ENCODE results near the gene TBX2.
"Not testable (repeated sequence)": the region's sequence is repeated elsewhere in the genome, so short reads cannot be mapped to it uniquely, and the experiment has no call there.

Gene TBX2

GRCh38 chr17:61413661-61414126 is 14.1 kb downstream of the TBX2 start:
- DNase-seq (ENCODE audit: low read depth, low spot score) = no peak

- DNase-seq (ENCODE audit: low read depth, low spot score) = no peak
Measured at GRCh38 chr17:61414141-61414935, 14.7 kb downstream of the TBX2 start.

- DNase-seq (ENCODE audit: low read depth, low spot score) = no peak
Measured at GRCh38 chr17:61414936-61415251, 15.3 kb downstream of the TBX2 start.

- no peak for DNase-seq (ENCODE audit: low read depth, low spot score)
Measured at GRCh38 chr17:61415374-61416210, 15.9 kb downstream of the TBX2 start.

DNA sequence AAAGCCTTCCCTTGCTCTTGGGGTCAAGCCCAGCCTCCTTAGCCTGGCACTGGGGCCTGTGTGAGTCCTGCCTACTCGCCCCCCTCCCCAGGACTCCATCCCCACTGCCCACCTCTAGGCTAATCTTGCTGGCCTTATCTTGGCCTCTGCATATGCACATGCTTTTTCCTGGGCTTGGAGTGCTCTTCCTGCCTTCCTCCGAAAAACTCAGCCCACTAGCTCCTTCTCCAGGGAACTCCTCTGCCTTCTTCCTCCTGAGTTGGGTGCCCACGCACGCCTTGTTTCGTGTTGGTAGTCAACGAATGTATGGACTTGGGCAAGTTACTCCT is 16.5 kb downstream of the TBX2 start:
- no peak for DNase-seq (ENCODE audit: low read depth, low spot score)

- DNase-seq (ENCODE audit: low read depth, low spot score) = peak; percentile 59
Measured at GRCh38 chr17:61416540-61417363, 17.1 kb downstream of the TBX2 start.

DNA sequence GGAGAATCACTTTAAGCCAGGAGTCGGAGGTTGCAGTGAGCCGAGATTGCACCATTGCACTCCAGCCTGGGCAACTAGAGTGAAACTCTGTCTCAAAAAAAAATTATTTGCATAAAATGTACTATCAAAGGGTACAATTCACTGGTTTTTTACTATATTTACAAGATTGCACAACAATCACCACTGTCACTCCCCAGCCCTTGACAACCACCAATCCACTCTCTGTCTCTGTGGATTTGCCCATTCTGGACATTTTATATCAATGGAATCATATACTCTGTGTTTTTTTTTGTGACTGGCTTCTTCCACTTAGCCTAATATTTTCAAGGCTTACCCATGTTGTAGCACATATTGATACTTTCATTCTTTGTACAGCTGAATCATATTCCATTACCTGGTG is 18.8 kb downstream of the TBX2 start:
- no peak for DNase-seq (ENCODE audit: low read depth, low spot score)

- DNase-seq (ENCODE audit: low read depth, low spot score) = no peak
Measured at GRCh38 chr17:61419496-61420046, 19.9 kb downstream of the TBX2 start.

- no peak for DNase-seq (ENCODE audit: low read depth, low spot score)
Measured at GRCh38 chr17:61420052-61420451, 20.4 kb downstream of the TBX2 start.

GRCh38 chr17:61420745-61421398 is 21.2 kb downstream of the TBX2 start:
- no peak for DNase-seq (ENCODE audit: low read depth, low spot score)

- no peak for DNase-seq (ENCODE audit: low read depth, low spot score)
Measured at GRCh38 chr17:61421460-61421859, 21.8 kb downstream of the TBX2 start.

DNA sequence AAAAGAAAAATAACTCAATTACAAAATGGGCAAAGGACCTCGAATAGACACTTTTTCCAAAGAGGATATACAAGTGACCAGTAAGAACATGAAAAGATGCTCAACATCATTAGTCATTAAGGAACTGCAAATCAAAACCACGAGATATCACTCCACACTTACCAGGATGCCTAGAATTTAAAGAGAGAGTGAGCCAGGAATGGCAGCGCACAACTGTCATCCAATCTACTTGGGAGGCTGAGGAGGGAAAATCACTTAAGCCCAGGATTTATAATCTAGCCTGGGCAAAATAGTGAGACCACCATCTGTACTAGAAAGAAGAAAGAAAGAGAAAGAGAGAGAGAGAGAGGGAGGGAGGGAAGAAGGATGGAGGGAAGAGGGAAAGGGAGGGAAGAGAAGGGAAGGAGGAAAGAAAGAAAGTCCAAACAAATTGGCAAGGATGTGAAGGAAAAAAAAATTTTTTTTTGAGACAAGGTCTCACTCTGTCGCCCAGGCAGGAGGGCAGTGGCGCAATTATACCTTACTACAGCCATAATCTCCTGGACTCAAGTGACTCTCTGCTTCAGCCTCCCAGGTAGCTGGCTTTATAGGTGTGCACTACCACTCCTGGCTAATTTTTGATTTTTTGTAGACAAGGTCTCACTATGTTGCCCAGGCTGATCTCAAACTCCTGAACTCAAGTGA is 22.6 kb downstream of the TBX2 start:
- no peak for DNase-seq (ENCODE audit: low read depth, low spot score)

GRCh38 chr17:61422869-61423268 is 23.2 kb downstream of the TBX2 start:
- DNase-seq (ENCODE audit: low read depth, low spot score) = no peak

DNA sequence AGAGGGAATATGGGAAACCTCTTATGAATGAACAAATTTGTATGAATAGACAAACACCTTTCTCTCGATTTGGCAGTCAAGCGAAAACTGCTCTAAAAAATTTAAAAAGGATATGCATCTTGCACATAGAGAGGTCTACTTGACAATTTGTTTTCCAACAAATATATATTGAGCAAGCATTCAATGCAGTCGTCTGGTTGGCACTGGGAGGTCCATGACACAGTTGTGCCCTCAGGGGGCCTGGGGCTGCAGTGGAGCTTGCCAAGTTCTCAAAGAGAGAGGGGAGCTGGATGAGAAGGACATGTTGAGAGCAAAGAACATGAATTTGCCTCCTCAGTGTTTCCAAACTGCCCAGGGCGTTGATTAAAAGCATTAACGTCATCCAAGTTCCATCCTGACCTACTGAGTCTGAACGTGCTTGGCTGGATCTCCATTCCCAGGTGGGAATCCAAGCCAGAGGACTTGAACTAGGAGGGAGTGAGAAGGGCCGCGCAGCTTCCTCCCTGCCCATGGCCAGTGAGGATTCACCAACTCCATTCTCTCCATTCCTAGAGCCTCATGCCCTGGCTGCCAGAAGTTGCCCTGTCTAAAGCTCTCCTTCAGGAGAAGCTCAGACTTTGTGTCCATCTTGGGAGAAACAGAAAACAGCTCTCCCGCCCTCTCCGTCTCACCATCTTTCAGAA is 24.5 kb downstream of the TBX2 start:
- no peak for DNase-seq (ENCODE audit: low read depth, low spot score)

DNA sequence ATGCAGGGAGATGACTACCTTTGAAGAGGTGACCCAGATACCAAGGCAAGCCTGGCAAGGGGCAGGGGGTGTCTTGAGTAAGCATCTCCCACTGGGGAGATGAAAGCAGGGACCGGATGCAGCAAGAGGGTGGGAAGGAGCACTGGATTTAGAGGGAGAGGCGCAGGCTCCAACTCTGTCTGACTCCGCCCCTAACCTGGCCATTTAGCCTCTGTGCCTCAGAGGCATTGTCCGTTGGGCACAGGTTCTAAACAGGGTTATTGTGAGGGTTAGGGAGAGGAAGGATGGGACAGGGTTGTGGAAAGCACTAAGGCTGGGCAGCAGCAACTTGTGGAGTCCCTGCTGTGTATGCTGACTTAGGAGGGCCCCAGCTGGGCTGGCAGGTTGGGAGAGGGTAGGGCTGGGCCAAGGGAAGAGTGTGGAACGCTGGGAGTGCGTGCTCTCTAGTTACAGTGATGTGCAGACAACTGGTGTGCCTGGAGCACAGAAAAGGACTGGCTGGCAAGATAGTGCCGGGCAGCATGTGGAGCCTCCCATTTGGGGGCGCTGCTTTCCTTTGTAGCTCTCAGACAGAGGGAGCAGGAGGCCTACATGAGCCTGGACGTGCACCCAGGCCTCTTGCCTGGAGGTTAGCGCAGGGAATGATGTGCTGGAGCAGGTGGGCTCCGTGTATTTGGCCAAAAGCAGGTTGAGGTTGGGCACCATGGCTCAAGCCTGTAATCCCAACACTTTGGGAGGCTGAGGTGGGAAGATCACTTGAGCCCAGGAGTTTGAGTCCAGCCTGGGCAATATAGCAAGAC is 26.2 kb downstream of the TBX2 start:
- DNase-seq (ENCODE audit: low read depth, low spot score) = no peak

DNA sequence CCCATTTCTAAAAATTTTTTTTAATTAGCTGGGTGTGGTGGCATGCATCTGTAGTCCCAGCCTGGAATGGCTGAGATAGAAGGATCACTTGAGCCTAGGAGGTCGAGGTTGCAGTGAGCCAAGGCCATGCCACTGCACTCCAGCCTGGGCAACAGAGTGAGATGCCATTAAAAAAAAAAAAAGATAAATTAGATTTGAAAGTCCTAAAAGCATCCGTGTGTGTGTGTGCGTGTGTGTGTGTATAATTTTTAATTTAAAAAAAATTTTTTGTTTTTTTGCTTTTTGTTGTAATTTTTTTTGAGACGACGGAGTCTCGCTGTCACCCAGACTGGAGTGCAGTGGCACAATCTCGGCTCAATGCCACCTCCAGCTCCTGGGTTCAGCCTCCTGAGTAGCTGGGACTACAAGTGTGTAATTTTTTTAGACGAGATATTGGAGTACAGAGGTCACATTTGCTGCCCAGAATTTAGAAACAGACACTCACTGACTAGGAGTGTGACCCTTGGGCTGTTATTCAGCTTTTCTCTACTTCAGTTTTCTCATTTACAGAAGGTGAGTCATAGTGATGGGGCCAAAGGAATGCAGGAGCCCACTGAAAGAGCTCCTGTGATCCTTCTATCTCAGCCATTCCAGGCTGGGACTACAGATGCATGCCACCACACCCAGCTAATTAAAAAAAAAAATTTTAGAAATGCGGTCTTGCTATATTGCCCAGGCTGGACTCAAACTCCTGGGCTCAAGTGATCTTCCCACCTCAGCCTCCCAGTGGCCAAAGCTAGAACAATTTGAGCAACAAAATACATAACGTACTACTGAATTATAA is 27.1 kb downstream of the TBX2 start:
- DNase-seq (ENCODE audit: low read depth, low spot score) = no peak

DNA sequence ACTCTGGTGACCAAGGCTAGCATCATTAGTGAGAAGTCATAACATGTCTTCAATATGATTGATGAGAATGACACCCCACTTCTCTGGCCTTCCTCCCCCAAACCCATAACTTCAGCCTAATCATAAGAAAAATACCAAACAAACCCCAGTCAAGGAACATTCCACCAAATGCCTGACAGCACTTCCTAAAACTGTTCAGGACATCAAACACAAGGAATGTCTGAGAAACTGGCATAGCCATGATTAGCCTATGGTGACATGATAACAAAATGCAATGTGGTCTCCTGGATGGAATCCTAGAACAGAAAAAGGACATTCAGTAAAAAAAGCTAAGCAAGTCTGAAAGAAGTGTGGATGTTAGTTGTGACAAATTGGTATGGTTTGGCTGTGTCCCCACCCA is 27.9 kb downstream of the TBX2 start:
- no peak for DNase-seq (ENCODE audit: low read depth, low spot score)

DNA sequence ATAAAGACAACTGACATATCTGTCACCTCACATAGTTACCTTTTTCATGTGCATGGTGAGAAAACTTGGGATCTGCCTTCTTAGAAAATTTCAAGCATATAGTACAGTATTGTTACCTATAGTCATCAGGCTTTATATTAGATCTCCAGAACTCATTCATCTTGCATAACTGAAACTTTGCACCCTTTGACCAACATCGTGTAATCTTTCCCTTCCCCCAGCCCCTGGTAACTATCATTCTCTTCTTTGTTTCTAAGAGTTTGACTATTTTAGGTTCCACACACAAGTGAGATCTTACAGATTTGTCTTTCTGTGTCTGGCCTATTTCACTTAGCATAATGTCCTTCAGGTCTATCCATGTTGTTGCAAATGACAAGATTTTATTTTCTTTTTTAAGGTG is 29.6 kb downstream of the TBX2 start:
- no peak for DNase-seq (ENCODE audit: low read depth, low spot score)

GRCh38 chr17:61429831-61430230 is 30.2 kb downstream of the TBX2 start:
- DNase-seq (ENCODE audit: low read depth, low spot score) = not testable (repeated sequence)
